A549 (cell line): ENCODE measurements around the gene SDC4. TPM values are rescaled to one million over a fixed set of nuclear protein-coding genes. Genes with fewer than 3 reads are reported as not detected.

ENCODE experiments used
- ATAC-seq, 2 experiments: fragments of 200-7000 bp in 1 of 2; fragments of >200 bp in 1 of 2; cut with Nextera tagmentation in 1 of 2; cut with Tn5 transposase in 1 of 2; 3 replicates each; pipeline versions ENCODE4 v1.8.0 to v1.9.1; 2018 to 2020; ENCODE audit warnings: mild to moderate bottlenecking in 1 of 2, moderate library complexity in 1 of 2
- CTCF ChIA-PET: fragments of 300-600 bp; sonication (Branson Sonifier 250); formaldehyde crosslinking; extraction: SDS; loops from one replicate; lab custom pipeline; 2021; ENCODE audit warnings: antibody characterized with exemption, inconsistent platforms; lab: Yijun Ruan, JAX
- POLR2A ChIA-PET: fragments of 350-600 bp; formaldehyde crosslinking; extraction: SDS; loops from one replicate; lab custom pipeline; 2021; ENCODE audit warnings: antibody characterized with exemption, inconsistent platforms; lab: Yijun Ruan, JAX
- DNase-seq, 2 experiments: peaks; one replicate each; pipeline versions ENCODE4 v3.0.0 to v3.0.0-alpha.2; 2011 to 2016; ENCODE audit warnings: low read depth in 1 of 2, low spot score in 1 of 2
- FAIRE-seq: peaks from 2 replicates; lab custom pipeline; 2011; peaks lifted over from hg19 to GRCh38; lab: Jason Lieb, UNC
- H3K27ac ChIP-seq, 2 experiments: fragments of >200 bp; sonication (Bioruptor Twin); formaldehyde crosslinking; 3 replicates each; pipeline ENCODE4 v1.5.1; 2016 to 2017
- H3K4me1 ChIP-seq: fragments of >200 bp; sonication (Bioruptor Twin); formaldehyde crosslinking; 3 replicates; pipeline ENCODE4 v1.6.1; 2016
- H3K4me2 ChIP-seq: fragments of >200 bp; sonication (Bioruptor Twin); formaldehyde crosslinking; 3 replicates; pipeline ENCODE4 v1.6.1; 2016
- H3K4me3 ChIP-seq: fragments of >200 bp; sonication (Bioruptor Twin); formaldehyde crosslinking; 3 replicates; pipeline ENCODE4 v1.5.1; 2016
- H3K9me3 ChIP-seq: fragments of >200 bp; sonication (Bioruptor Twin); formaldehyde crosslinking; 3 replicates; pipeline ENCODE4 v1.6.1; 2016
- CHD4 ChIP-seq: fragments of 200-600 bp; sonication (generic); IDR thresholded peaks from 2 replicates; pipeline ENCODE4 v1.6.1; 2016; ENCODE audit warnings: antibody characterized with exemption, mild to moderate bottlenecking, borderline replicate concordance
- E2F6 ChIP-seq: IDR thresholded peaks from 2 replicates; pipeline ENCODE4 v1.6.1; 2012; ENCODE audit warnings: low read depth, borderline replicate concordance
- HDAC2 ChIP-seq: fragments of 200-600 bp; sonication (generic); IDR thresholded peaks from 2 replicates; pipeline ENCODE4 v1.6.1; 2016
- HEYL ChIP-seq: fragments of 250-450 bp; sonication (Bioruptor Pico); IDR thresholded peaks from 2 replicates; pipeline ENCODE4 v1.8.0; 2021; ENCODE audit warnings: mild to moderate bottlenecking, moderate library complexity
- JUN ChIP-seq, 2 experiments: fragments of >200 bp; sonication (Bioruptor Twin); formaldehyde crosslinking; IDR thresholded peaks; 2 replicates in 1 of 2; 3 replicates in 1 of 2; pipeline ENCODE4 v1.6.1; 2016 to 2017
- KDM1A ChIP-seq: fragments of 200-600 bp; sonication (generic); IDR thresholded peaks from 2 replicates; pipeline ENCODE4 v1.6.1; 2016; ENCODE audit warnings: low read depth, mild to moderate bottlenecking
- MYC ChIP-seq: IDR thresholded peaks from 2 replicates; pipeline ENCODE4 v1.6.1; 2012; ENCODE audit warnings: mild to moderate bottlenecking, inconsistent platforms, low read length, improper control_type of control experiment, borderline replicate concordance
- NR3C1 ChIP-seq: fragments of >200 bp; sonication (Bioruptor Twin); formaldehyde crosslinking; IDR thresholded peaks from 3 replicates; pipeline ENCODE4 v1.6.1; 2017
- PHF8 ChIP-seq: fragments of 200-600 bp; sonication (generic); IDR thresholded peaks from 2 replicates; pipeline ENCODE4 v1.6.1; 2016; ENCODE audit warnings: low read depth, mild to moderate bottlenecking, antibody characterized with exemption, moderate library complexity, borderline replicate concordance
- POLR2AphosphoS2 ChIP-seq: conservative IDR thresholded peaks from 2 replicates; pipeline ENCODE4 v1.6.1; 2012; ENCODE audit warnings: low read length, improper control_type of control experiment, inconsistent platforms
- RAD21 ChIP-seq, 2 experiments: fragments of >200 bp in 1 of 2; sonication (Bioruptor Twin) in 1 of 2; formaldehyde crosslinking in 1 of 2; IDR thresholded peaks in 1 of 2; conservative IDR thresholded peaks in 1 of 2; 2 replicates in 1 of 2; 3 replicates in 1 of 2; pipeline ENCODE4 v1.6.1; 2012 to 2018; ENCODE audit warnings: inconsistent platforms in 1 of 2
- RARB ChIP-seq: fragments of 250-450 bp; sonication (Bioruptor Pico); IDR thresholded peaks from 2 replicates; pipeline ENCODE4 v1.8.0; 2021; ENCODE audit warnings: mild to moderate bottlenecking, moderate library complexity
- REST ChIP-seq: fragments of 200-600 bp; sonication (generic); IDR thresholded peaks from 2 replicates; pipeline ENCODE4 v1.6.1; 2016; ENCODE audit warnings: antibody characterized with exemption, mild to moderate bottlenecking, moderate library complexity
- TP53 ChIP-seq: fragments of 250-450 bp; sonication (Bioruptor Pico); IDR thresholded peaks from 2 replicates; pipeline ENCODE4 v1.5.0; 2021; ENCODE audit warnings: mild to moderate bottlenecking, moderate library complexity
- WGBS: methylation state at CpG from one replicate; pipeline ENCODE4 v1.1.6; 2017; ENCODE audit errors: missing lambda C conversion rate; 5-methylcytosine and 5-hydroxymethylcytosine counted together
- polyA plus RNA-seq, 4 experiments: library from polyadenylated mRNA; depleted of rRNA in 3 of 4; stranded (reverse); fragments of >200 nt; fragmentation: RNase III in 1 of 4; extraction: RNeasy Plus Mini Kit Qiagen cat#74134 plus additional on column Dnase treatment in 1 of 4; gene quantifications; 2 replicates in 3 of 4; 3 replicates in 1 of 4; pipeline ENCODE4 v1.2.3, GENCODE V29; 2011 to 2017
- TF ChIP-seq, protein P1 (sequence below): fragments of 150-350 bp; IDR thresholded peaks from 2 replicates; pipeline ENCODE4 v1.6.1; 2014; ENCODE audit warnings: low read depth, mild to moderate bottlenecking, low read length
- TF ChIP-seq, protein P2 (sequence below): fragments of 250-450 bp; sonication (Bioruptor Pico); IDR thresholded peaks from 2 replicates; pipeline ENCODE4 v1.5.0; 2021; ENCODE audit warnings: mild to moderate bottlenecking, moderate library complexity, borderline replicate concordance
- TF ChIP-seq, protein P3 (sequence below): fragments of 450-650 bp; IDR thresholded peaks from 2 replicates; pipeline ENCODE4 v1.6.1; 2014; ENCODE audit warnings: antibody characterized with exemption
- TF ChIP-seq, protein P4 (sequence below): IDR thresholded peaks from 2 replicates; pipeline ENCODE4 v1.6.1; 2012
- TF ChIP-seq, protein P5 (sequence below): fragments of >200 bp; sonication (Bioruptor Twin); formaldehyde crosslinking; IDR thresholded peaks from 3 replicates; pipeline ENCODE4 v1.5.1; 2016

Gene SDC4
- polyA plus RNA-seq, 2 of the 4 experiments (the other 2 are of a cell fraction), result 27.4 to 35.6 TPM

DNA sequence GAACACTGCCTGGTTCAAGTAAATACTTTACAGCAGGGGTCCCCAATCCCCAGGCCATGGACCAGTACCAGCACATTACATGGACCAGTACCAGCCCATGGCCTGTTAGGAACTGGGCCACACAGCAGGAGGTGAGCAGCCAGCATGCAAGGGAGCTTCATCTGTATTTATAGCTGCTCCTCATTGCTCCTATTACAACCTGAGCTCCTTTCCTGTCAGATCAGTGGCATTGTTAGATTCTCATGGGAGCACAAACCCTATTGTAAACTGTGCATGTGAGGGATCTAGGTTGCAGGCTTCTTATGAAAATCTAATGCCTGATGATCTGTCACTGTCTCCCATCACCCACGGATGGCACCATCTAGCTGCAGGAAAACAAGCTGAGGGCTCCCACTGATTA, 53.6 kb downstream of the SDC4 start (continued):
- TF ChIP-seq NR3C1 (no peak), KDM1A (no peak), MYC (no peak), HEYL (CRISPR knock-in tag) (no peak), POLR2AphosphoS2 (no peak)
- TF ChIP-seq, protein P1, sequence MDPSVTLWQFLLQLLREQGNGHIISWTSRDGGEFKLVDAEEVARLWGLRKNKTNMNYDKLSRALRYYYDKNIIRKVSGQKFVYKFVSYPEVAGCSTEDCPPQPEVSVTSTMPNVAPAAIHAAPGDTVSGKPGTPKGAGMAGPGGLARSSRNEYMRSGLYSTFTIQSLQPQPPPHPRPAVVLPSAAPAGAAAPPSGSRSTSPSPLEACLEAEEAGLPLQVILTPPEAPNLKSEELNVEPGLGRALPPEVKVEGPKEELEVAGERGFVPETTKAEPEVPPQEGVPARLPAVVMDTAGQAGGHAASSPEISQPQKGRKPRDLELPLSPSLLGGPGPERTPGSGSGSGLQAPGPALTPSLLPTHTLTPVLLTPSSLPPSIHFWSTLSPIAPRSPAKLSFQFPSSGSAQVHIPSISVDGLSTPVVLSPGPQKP, result no peak
- TF ChIP-seq, all 56 proteins: peak for 0

GRCh38 chr20:45294003-45294368, 54.2 kb downstream of the SDC4 start:
- POLR2A ChIA-PET, result interaction anchor here (1.1 to 1.4 kb wide), 2 partner anchors 9 to 198 kb away, joined by 3 to 4 read pairs; no protein-coding TSS in a partner anchor

DNA sequence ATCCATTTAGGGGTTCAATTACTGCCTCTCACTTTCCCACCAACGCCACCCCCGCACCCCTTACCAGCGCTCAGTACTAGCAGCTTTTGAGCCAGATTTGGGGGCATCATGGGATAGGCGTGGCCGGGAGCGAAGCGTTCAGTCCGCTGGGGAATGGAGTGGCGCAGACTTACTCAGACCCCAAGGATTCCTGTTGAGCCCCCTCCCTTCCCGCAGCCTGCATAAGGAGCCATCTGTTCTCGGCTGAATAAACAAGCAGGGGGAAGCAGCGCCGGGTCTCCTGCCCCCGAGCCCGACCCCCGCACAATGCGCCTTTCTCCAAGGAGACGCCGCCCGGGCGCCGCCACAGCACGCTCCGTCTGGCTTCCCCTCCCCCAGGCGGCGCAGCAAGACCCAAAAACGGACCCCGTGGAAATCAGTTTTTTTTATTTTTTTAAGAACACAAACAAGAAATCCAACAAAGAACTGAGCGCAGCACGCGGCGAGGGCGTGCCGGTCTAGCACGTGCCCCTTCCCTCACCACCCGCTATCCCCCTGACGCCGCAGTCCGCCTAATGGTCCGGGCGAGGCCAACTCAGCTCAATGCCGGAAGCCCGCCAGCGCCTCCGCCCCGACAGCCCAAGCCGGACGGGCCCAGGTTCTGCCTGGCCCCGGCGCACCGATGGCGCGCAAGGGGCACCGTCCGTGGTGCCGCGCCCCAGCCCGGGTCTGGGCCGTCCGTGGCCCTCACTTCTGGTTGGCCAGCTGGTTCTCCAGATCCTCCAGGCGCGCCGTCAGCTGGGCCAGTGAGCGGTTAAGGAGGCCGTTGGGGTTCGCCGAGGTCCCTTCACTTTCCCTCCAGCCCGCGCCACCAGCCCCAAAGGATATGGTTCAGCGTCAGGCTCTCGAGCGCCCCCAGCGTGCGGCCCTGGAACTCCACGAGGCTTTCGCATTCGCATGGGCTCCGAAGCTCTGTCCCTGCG, 54.9 kb downstream of the SDC4 start:
- H3K9me3 ChIP-seq, result peaks cover 12% of the 10 kb centered on the region

More at GRCh38 chr20:45294003-45294368, 54.2 kb downstream of the SDC4 start:
- Histone ChIP-seq H3K4me1 (no peaks in the 10 kb centered on the region), H3K4me2 (peak overlapping the region; percentile 84; the same call in 1 of the 3 replicates), H3K4me3 (no peak overlapping the region; the same call in 2 of the 3 replicates), H3K27ac (no peak overlapping the region; a peak in 1 of 6 replicates), H3K9me3 (peaks cover 12% of the 10 kb centered on the region)
- DNase-seq, result no peak
- TF ChIP-seq CHD4 (0 out of 2 replicates have a peak, but pooled peaks have one; percentile 83), RARB (CRISPR knock-in tag) (no peak), KDM1A (peak; percentile 66; the same call in 1 of the 2 replicates)
- 34% methylated on average over 5 of the region's 5 CpGs for WGBS
- CTCF ChIA-PET, result interaction anchor here (0.6 to 9.0 kb wide), 69 partner anchors 8 to 1178 kb away, joined by 3 to 106 read pairs (median 4); partner anchors contain the start of genes MATN4, RBPJL, SLPI and STK4
- ATAC-seq, result no peak
- no peak for FAIRE-seq

More for the DNA sequence above, 54.9 kb downstream of the SDC4 start:
- FAIRE-seq (no peak), DNase-seq (peak; percentile 82 to 95), ATAC-seq (peak; percentile 78 to 91)
- Histone ChIP-seq H3K27ac (peak overlapping the region; percentile 77 to 92), H3K4me1 (no peaks in the 10 kb centered on the region), H3K4me3 (peak overlapping the region; percentile 55), H3K4me2 (peak overlapping the region; percentile 84)
- WGBS, result 19% methylated on average over 36 of the region's 79 CpGs
- CTCF ChIA-PET, result interaction anchor here (0.6 to 9.0 kb wide), 74 partner anchors 9 to 1177 kb away, joined by 3 to 106 read pairs (median 4); partner anchors contain the start of genes MATN4, RBPJL, SLPI and SYS1
- TF ChIP-seq RAD21 (conservative IDR thresholded peaks at IDR 0.05 in 1 of 2, IDR thresholded peaks at IDR 0.05 in 1 of 2) (peak in 1 of 2 experiments; percentile 38; a peak in 2 of 5 replicates), PHF8 (no peak), REST (no peak), JUN (IDR thresholded peaks at IDR 0.05) (peak in 1 of 2 experiments; percentile 61; a peak in 2 of 5 replicates), E2F6 (peak; percentile 90), HDAC2 (peak; percentile 41; the same call in 1 of the 2 replicates), TP53 (CRISPR knock-in tag) (no peak)
- TF ChIP-seq, protein P2, sequence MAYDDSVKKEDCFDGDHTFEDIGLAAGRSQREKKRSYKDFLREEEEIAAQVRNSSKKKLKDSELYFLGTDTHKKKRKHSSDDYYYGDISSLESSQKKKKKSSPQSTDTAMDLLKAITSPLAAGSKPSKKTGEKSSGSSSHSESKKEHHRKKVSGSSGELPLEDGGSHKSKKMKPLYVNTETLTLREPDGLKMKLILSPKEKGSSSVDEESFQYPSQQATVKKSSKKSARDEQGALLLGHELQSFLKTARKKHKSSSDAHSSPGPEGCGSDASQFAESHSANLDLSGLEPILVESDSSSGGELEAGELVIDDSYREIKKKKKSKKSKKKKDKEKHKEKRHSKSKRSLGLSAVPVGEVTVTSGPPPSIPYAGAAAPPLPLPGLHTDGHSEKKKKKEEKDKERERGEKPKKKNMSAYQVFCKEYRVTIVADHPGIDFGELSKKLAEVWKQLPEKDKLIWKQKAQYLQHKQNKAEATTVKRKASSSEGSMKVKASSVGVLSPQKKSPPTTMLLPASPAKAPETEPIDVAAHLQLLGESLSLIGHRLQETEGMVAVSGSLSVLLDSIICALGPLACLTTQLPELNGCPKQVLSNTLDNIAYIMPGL (CRISPR knock-in tag), result peak; percentile 49; the same call in 1 of the 2 replicates
- TF ChIP-seq, protein P3, sequence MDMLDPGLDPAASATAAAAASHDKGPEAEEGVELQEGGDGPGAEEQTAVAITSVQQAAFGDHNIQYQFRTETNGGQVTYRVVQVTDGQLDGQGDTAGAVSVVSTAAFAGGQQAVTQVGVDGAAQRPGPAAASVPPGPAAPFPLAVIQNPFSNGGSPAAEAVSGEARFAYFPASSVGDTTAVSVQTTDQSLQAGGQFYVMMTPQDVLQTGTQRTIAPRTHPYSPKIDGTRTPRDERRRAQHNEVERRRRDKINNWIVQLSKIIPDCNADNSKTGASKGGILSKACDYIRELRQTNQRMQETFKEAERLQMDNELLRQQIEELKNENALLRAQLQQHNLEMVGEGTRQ, result peak; percentile 25; the same call in 1 of the 2 replicates
- TF ChIP-seq, protein P4, sequence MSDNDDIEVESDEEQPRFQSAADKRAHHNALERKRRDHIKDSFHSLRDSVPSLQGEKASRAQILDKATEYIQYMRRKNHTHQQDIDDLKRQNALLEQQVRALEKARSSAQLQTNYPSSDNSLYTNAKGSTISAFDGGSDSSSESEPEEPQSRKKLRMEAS, result peak; percentile 85
- TF ChIP-seq, protein P5, sequence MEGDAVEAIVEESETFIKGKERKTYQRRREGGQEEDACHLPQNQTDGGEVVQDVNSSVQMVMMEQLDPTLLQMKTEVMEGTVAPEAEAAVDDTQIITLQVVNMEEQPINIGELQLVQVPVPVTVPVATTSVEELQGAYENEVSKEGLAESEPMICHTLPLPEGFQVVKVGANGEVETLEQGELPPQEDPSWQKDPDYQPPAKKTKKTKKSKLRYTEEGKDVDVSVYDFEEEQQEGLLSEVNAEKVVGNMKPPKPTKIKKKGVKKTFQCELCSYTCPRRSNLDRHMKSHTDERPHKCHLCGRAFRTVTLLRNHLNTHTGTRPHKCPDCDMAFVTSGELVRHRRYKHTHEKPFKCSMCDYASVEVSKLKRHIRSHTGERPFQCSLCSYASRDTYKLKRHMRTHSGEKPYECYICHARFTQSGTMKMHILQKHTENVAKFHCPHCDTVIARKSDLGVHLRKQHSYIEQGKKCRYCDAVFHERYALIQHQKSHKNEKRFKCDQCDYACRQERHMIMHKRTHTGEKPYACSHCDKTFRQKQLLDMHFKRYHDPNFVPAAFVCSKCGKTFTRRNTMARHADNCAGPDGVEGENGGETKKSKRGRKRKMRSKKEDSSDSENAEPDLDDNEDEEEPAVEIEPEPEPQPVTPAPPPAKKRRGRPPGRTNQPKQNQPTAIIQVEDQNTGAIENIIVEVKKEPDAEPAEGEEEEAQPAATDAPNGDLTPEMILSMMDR, result peak; percentile 76
- TF ChIP-seq, all 56 proteins: peak for 8
- POLR2A ChIA-PET, result interaction anchor here (1.1 to 1.4 kb wide), 2 partner anchors 10 to 198 kb away, joined by 3 to 4 read pairs; no protein-coding TSS in a partner anchor
